BJ (cell line): ENCODE measurements around the gene PRLR. TPM values are rescaled to one million over a fixed set of nuclear protein-coding genes. Genes with fewer than 3 reads are reported as not detected.

Experiments
- CTCF ChIA-PET: fragments of 350-600 bp; formaldehyde crosslinking; extraction: SDS; loops from one replicate; lab custom pipeline; 2021; ENCODE audit warnings: antibody characterized with exemption, inconsistent platforms; lab: Yijun Ruan, JAX
- POLR2A ChIA-PET: fragments of 300-600 bp; sonication (Branson Sonifier 250); formaldehyde crosslinking; extraction: SDS; loops from one replicate; lab custom pipeline; 2021; ENCODE audit warnings: antibody characterized with exemption; lab: Charles Lee
- DNase-seq: peaks from one replicate; pipeline ENCODE4 v3.0.0-alpha.2; 2011; ENCODE audit warnings: low read depth
- H3K27me3 ChIP-seq: 2 replicates; pipeline ENCODE4 v1.6.0; 2011; ENCODE audit warnings: low read length; ENCODE audit not compliant: control insufficient read depth, insufficient read depth
- H3K36me3 ChIP-seq: 2 replicates; pipeline ENCODE4 v1.5.1; 2011; ENCODE audit warnings: low read length; ENCODE audit not compliant: control insufficient read depth, insufficient read depth
- H3K4me3 ChIP-seq: 2 replicates; pipeline ENCODE4 v1.5.1; 2011; ENCODE audit warnings: low read depth, mild to moderate bottlenecking, control low read depth, low read length
- CTCF ChIP-seq: IDR thresholded peaks from 2 replicates; pipeline ENCODE4 v1.5.1; 2011; ENCODE audit warnings: low read depth, mild to moderate bottlenecking, control low read depth, inconsistent platforms, low read length, moderate library complexity; ENCODE audit not compliant: insufficient read depth
- polyA plus RNA-seq: library from polyadenylated mRNA; depleted of rRNA; stranded (reverse); fragments of >200 nt; gene quantifications from 2 replicates; pipeline ENCODE4 v1.2.3, GENCODE V29; 2011

The PRLR gene
- polyA plus RNA-seq, 1 experiment = 0.34 TPM

- no peak for TF ChIP-seq CTCF
- H3K4me3 ChIP-seq = no peak overlapping the region
- ChIA-PET CTCF (interaction anchor here (0.7 to 1.2 kb wide), 2 partner anchors 15 to 70 kb away, joined by 3 to 4 read pairs; no protein-coding TSS in a partner anchor), POLR2A (no interaction called here)
- no peaks in the 10 kb centered on the region for H3K27me3 ChIP-seq
- no peaks in the 10 kb centered on the region for H3K36me3 ChIP-seq
- DNase-seq = no peak
These were observed 157.1 kb downstream of the PRLR start for GRCh38 chr5:35073160-35073559.

- ChIA-PET POLR2A (no interaction called here), CTCF (no interaction called here)
- H3K27me3 ChIP-seq = no peaks in the 10 kb centered on the region
- TF ChIP-seq CTCF = no peak
- no peak for DNase-seq
- no peaks in the 10 kb centered on the region for H3K36me3 ChIP-seq
- no peak overlapping the region for H3K4me3 ChIP-seq
These were observed 161.1 kb downstream of the PRLR start for GRCh38 chr5:35069188-35069587.

- no peaks in the 10 kb centered on the region for H3K36me3 ChIP-seq
- no peak overlapping the region for H3K4me3 ChIP-seq
- no peaks in the 10 kb centered on the region for H3K27me3 ChIP-seq
- POLR2A ChIA-PET = no interaction called here
- TF ChIP-seq CTCF = no peak
- no peak for DNase-seq
- CTCF ChIA-PET = interaction anchor here (1.6 kb wide), 1 partner anchor 21 kb away, joined by 3 read pairs; no protein-coding TSS in a partner anchor
These were observed 162.3 kb downstream of the PRLR start for GRCh38 chr5:35067985-35068384.

GRCh38 chr5:35066260-35066795, 164.0 kb downstream of the PRLR start:
- CTCF ChIA-PET = interaction anchor here (1.6 kb wide), 1 partner anchor 23 kb away, joined by 3 read pairs; no protein-coding TSS in a partner anchor
- Histone ChIP-seq H3K36me3 (no peaks in the 10 kb centered on the region), H3K4me3 (no peak overlapping the region), H3K27me3 (no peaks in the 10 kb centered on the region)
- POLR2A ChIA-PET = no interaction called here
- DNase-seq = no peak
- no peak for TF ChIP-seq CTCF

- ChIA-PET POLR2A (no interaction called here), CTCF (interaction anchor here (0.5 to 1.5 kb wide), 4 partner anchors 8 to 145 kb away, joined by 3 to 5 read pairs (median 4); partner anchors contain the start of gene AGXT2)
- no peak for DNase-seq
- TF ChIP-seq CTCF = no peak
- Histone ChIP-seq H3K27me3 (no peaks in the 10 kb centered on the region), H3K36me3 (no peaks in the 10 kb centered on the region), H3K4me3 (no peak overlapping the region)
These were observed 166.9 kb downstream of the PRLR start for GRCh38 chr5:35063414-35063813.
